K562 (cell line): ENCODE data around the gene GIMAP8. TPM values are rescaled to one million over a fixed set of nuclear protein-coding genes. Genes with fewer than 3 reads are reported as not detected.

Experiments
- ATAC-seq: fragments of 200-7000 bp; cut with Tn5 transposase; 3 replicates; pipeline ENCODE4 v1.9.1; 2020; ENCODE audit warnings: moderate library complexity
- BruUV-seq: library from RNA; stranded (reverse); fragments of 400-500 nt; replicated peaks from 2 replicates; lab custom pipeline; 2021; lab: Mats Ljungman, UMichigan
- CTCF ChIA-PET: fragments of 300-600 bp; formaldehyde crosslinking; extraction: SDS; loops from one replicate; lab custom pipeline; 2021; ENCODE audit warnings: low intra/inter-chr PET ratio; lab: Yijun Ruan, JAX
- POLR2A ChIA-PET: fragments of 300-600, 350-650 bp; sonication (Branson Sonifier 250); formaldehyde crosslinking; extraction: SDS; loops from one replicate; lab custom pipeline; 2021; ENCODE audit warnings: antibody characterized with exemption, inconsistent platforms; lab: Yijun Ruan, JAX
- DNase-seq, 4 experiments: peaks; one replicate each; pipeline versions ENCODE4 v3.0.0 to v3.0.0-alpha.2; 2011 to 2018; ENCODE audit warnings: low spot score in 3 of 4, mixed read lengths in 3 of 4; ENCODE audit errors: extremely low read depth in 1 of 4
- FAIRE-seq: peaks from 2 replicates; lab custom pipeline; 2011; peaks lifted over from hg19 to GRCh38; lab: Jason Lieb, UNC
- H2AFZ ChIP-seq: 2 replicates; pipeline ENCODE4 v1.6.0; 2011; ENCODE audit warnings: low read depth, low read length, control low read depth, inconsistent platforms
- H3K27ac ChIP-seq: fragments of 200-600 bp; 3 replicates; pipeline ENCODE4 v1.8.0; 2011; ENCODE audit warnings: low read depth, mild to moderate bottlenecking, control low read depth, inconsistent platforms, low read length, moderate library complexity, mixed read lengths; ENCODE audit errors: extremely low read depth
- H3K27me3 ChIP-seq, 2 experiments: fragments of 300-600 bp in 1 of 2; 2 replicates in 1 of 2; 3 replicates in 1 of 2; pipeline versions ENCODE4 v1.6.0 to v1.8.0; 2011; ENCODE audit warnings: inconsistent platforms in 2 of 2, low read length in 2 of 2, mild to moderate bottlenecking in 1 of 2, mixed read lengths in 1 of 2, moderate library complexity in 1 of 2; ENCODE audit not compliant: control insufficient read depth in 2 of 2, insufficient read depth in 2 of 2
- H3K36me3 ChIP-seq: fragments of 300-600 bp; 3 replicates; pipeline ENCODE4 v1.8.0; 2011; ENCODE audit warnings: mild to moderate bottlenecking, low read length, inconsistent platforms; ENCODE audit not compliant: control insufficient read depth, insufficient read depth
- H3K4me1 ChIP-seq, 2 experiments: fragments of 200-600 bp in 1 of 2; replicated peaks in 1 of 2; 2 replicates in 1 of 2; 3 replicates in 1 of 2; pipeline versions ENCODE4 v1.5.1 to v1.8.0; 2011; ENCODE audit warnings: inconsistent platforms in 2 of 2, low read length in 2 of 2, mild to moderate bottlenecking in 1 of 2, mixed read lengths in 1 of 2, moderate library complexity in 1 of 2; ENCODE audit not compliant: control insufficient read depth in 2 of 2, insufficient read depth in 2 of 2
- H3K4me2 ChIP-seq: 2 replicates; pipeline ENCODE4 v1.6.1; 2011; ENCODE audit warnings: low read length, control low read depth, inconsistent platforms, mixed read lengths; ENCODE audit not compliant: insufficient read depth
- H3K4me3 ChIP-seq: fragments of 200-600 bp; sonication (generic), shearing (Covaris generic); 2 replicates; pipeline ENCODE4 v1.5.1; 2016; ENCODE audit warnings: control low read depth, inconsistent platforms
- H3K79me2 ChIP-seq: fragments of 200-600 bp; 3 replicates; pipeline ENCODE4 v1.8.0; 2011; ENCODE audit warnings: low read length, inconsistent platforms; ENCODE audit not compliant: control insufficient read depth, insufficient read depth
- H3K9ac ChIP-seq, 2 experiments: 2 replicates each; pipeline versions ENCODE4 v1.6.0 to v1.6.1; 2011; ENCODE audit warnings: low read depth in 2 of 2, low read length in 2 of 2, control low read depth in 1 of 2, inconsistent platforms in 1 of 2, mild to moderate bottlenecking in 1 of 2, mixed read lengths in 1 of 2; ENCODE audit not compliant: insufficient read depth in 1 of 2
- H3K9me1 ChIP-seq: one replicate; pipeline ENCODE4 v1.6.0; 2011; ENCODE audit warnings: inconsistent platforms, mild to moderate bottlenecking, low read length, moderate library complexity; ENCODE audit not compliant: control insufficient read depth, insufficient read depth
- H3K9me3 ChIP-seq: replicated peaks from 2 replicates; pipeline ENCODE4 v1.5.1; 2011; ENCODE audit warnings: low read depth, low read length, inconsistent platforms; ENCODE audit not compliant: control insufficient read depth, insufficient read depth
- H4K20me1 ChIP-seq: replicated peaks from 2 replicates; pipeline ENCODE4 v1.6.1; 2011; ENCODE audit warnings: low read length, inconsistent platforms, mixed read lengths; ENCODE audit not compliant: control insufficient read depth, insufficient read depth
- EZH2 ChIP-seq: IDR thresholded peaks from 2 replicates; pipeline ENCODE4 v1.6.1; 2012; ENCODE audit warnings: low read depth, mild to moderate bottlenecking, inconsistent platforms, low read length, borderline replicate concordance
- ILK ChIP-seq: fragments of 450-650 bp; IDR thresholded peaks from 2 replicates; pipeline ENCODE4 v1.6.1; 2016; ENCODE audit warnings: missing genetic modification characterization, low read depth, mild to moderate bottlenecking, missing compliant biosample characterization, moderate library complexity, borderline replicate concordance
- MTA2 ChIP-seq: fragments of 450-650 bp; IDR thresholded peaks from 2 replicates; pipeline ENCODE4 v1.6.1; 2016; ENCODE audit warnings: low read depth
- WGBS: fragments of 100-300 bp; shearing (Covaris generic); methylation state at CpG from one replicate; pipeline ENCODE4 v1.1.6; 2016; ENCODE audit warnings: low coverage, mixed read lengths; ENCODE audit not compliant: insufficient coverage; ENCODE audit errors: missing lambda C conversion rate; 5-methylcytosine and 5-hydroxymethylcytosine counted together
- in situ Hi-C: fragments of 300-500 bp; cut with MboI; formaldehyde crosslinking; loops from 4 replicates; pipeline ENCODE4 v1.15.0; 2018; ENCODE audit warnings: inconsistent platforms, mixed read lengths
- intact Hi-C: fragments of 100-400 bp; cut with micrococcal nuclease; formaldehyde crosslinking; loops from 2 replicates; pipeline ENCODE4 v1.14.2; 2022
- polyA plus RNA-seq, 8 experiments: library from polyadenylated mRNA; depleted of rRNA in 4 of 8; stranded (reverse) in 5 of 8; unstranded in 3 of 8; fragments of >200 nt; fragmentation: Nextera tagmentation in 2 of 8; fragmentation: Illumina TruSeq in 1 of 8; extraction: Ambion mirVana in 2 of 8; extraction: Trizol in 1 of 8; gene quantifications; 2 replicates each; pipeline versions ENCODE4 v1.2.1 to v1.2.3, GENCODE V29; 2011 to 2014; ENCODE audit warnings: inconsistent platforms in 1 of 8, missing spikeins in 1 of 8
- total RNA-seq, 7 experiments: library from RNA; depleted of rRNA in 6 of 7; stranded (reverse); fragments of >200 nt in 6 of 7; fragmentation: Illumina TruSeq in 2 of 7; extraction: Trizol in 2 of 7; gene quantifications; 2 replicates each; pipeline versions ENCODE4 v1.2.1 to v1.2.3, GENCODE V29; 2011 to 2021; ENCODE audit warnings: low replicate concordance in 1 of 7

GIMAP8 gene
- total and polyA plus RNA-seq, 9 of the 15 experiments (the other 6 are each of a cell fraction or from before 2014, with no cell fraction given) = not detected

DNA sequence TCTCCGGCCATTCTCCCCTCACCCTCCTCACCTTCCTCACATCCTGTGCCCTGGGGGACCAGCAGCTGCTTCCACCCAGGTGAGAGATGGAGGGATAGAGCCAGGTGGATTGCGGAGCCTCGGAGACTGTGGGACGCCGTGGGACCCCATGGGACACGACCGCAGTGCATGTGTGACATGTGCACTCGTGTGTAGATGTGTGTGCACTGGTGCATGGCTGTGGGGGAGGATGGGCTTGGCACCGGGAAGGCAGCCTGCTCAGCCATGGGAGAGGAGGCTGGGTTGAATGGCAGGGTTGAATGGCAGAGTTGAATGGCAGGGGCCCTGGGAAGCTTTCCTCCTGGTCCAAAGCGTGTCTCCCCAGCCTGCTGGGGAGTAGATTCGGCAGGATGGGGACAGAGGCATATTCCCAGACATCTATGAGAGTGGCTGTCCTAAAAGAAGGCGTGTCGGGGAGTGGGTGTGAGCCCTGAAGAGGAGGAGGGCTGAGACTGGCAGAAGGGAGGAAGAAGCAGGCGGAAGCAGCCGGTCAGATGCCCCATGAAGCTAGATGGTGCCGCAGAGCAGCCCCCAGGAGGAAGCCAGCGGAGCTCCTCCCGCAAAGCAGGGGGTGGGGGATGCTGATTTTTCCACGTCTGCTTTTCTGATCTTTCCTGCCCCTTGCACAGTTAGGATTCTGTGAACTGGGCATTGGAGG is 815 bp downstream of the GIMAP8 start:
- no peak overlapping the region for H3K27ac ChIP-seq
- TF ChIP-seq ILK (tag) (no peak), MTA2 (no peak), EZH2 (0 out of 2 replicates have a peak, but pooled peaks have one; percentile 16)
- no peak overlapping the region for H2AFZ ChIP-seq
- CTCF ChIA-PET = no interaction called here
- DNase-seq = no peak
- POLR2A ChIA-PET = interaction anchor here (0.7 to 1.8 kb wide), 3 partner anchors 18 to 69 kb away, joined by 3 to 5 read pairs (median 5); no protein-coding TSS in a partner anchor
- no peak for FAIRE-seq
- BruUV-seq = no TSS peak
- 0 out of 4 replicates have a peak overlapping the region, but pooled peaks of 1 of the 2 experiments have one; percentile 3 for H3K9ac ChIP-seq
- in situ Hi-C loops = no loop called here
- H3K9me1 ChIP-seq = no peaks in the 10 kb centered on the region
- H3K4me2 ChIP-seq = no peak overlapping the region
- H3K27me3 ChIP-seq = peaks cover 38 to 72% of the 10 kb centered on the region in 2 experiments
- H4K20me1 ChIP-seq = 0 out of 2 replicates have a peak, but pooled peaks cover 5% of the 10 kb centered on the region
- intact Hi-C loops = no loop called here
- no peaks in the 10 kb centered on the region for H3K79me2 ChIP-seq
- H3K4me3 ChIP-seq = no peak overlapping the region
- WGBS = 2% methylated on average over 19 of the region's 19 CpGs
- ATAC-seq = no peak
- no peaks in the 10 kb centered on the region for H3K36me3 ChIP-seq
- peaks cover 0 to 4% of the 10 kb centered on the region in 2 experiments; a peak in 3 of 5 replicates for H3K4me1 ChIP-seq
- no peaks in the 10 kb centered on the region for H3K9me3 ChIP-seq
